DOHH2 (cell line): ENCODE results near the gene NDRG3.

Experiments
- EZH2phosphoT487 ChIP-seq: fragments of 200-600 bp; sonication (generic); IDR thresholded peaks from 2 replicates; pipeline ENCODE4 v1.6.1; 2017; ENCODE audit warnings: borderline replicate concordance, mild to moderate bottlenecking, antibody characterized with exemption, low read length, moderate library complexity, mixed read lengths
- TF ChIP-seq, protein P1 (sequence below): fragments of 200-600 bp; sonication (generic); IDR thresholded peaks from one replicate; pipeline ENCODE4 v1.5.1; 2014; ENCODE audit warnings: antibody characterized with exemption, mild to moderate bottlenecking, low read depth, low read length; ENCODE audit not compliant: poor library complexity, severe bottlenecking

- TF ChIP-seq, protein P1, sequence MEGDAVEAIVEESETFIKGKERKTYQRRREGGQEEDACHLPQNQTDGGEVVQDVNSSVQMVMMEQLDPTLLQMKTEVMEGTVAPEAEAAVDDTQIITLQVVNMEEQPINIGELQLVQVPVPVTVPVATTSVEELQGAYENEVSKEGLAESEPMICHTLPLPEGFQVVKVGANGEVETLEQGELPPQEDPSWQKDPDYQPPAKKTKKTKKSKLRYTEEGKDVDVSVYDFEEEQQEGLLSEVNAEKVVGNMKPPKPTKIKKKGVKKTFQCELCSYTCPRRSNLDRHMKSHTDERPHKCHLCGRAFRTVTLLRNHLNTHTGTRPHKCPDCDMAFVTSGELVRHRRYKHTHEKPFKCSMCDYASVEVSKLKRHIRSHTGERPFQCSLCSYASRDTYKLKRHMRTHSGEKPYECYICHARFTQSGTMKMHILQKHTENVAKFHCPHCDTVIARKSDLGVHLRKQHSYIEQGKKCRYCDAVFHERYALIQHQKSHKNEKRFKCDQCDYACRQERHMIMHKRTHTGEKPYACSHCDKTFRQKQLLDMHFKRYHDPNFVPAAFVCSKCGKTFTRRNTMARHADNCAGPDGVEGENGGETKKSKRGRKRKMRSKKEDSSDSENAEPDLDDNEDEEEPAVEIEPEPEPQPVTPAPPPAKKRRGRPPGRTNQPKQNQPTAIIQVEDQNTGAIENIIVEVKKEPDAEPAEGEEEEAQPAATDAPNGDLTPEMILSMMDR = no peak
- TF ChIP-seq EZH2phosphoT487 = no peak
These were observed 40.8 kb upstream of the NDRG3 start for GRCh38 chr20:36786663-36787062.
